Spleen (tissue), 7 donors: ENCODE data around the gene PEPD.

ENCODE experiments used
- CTCF ChIP-seq, 11 experiments: fragments of 200-600 bp in 7 of 11; fragments of 450-650 bp in 4 of 11; sonication (generic) in 4 of 11; IDR thresholded peaks in 8 of 11; conservative IDR thresholded peaks in 3 of 11; 1 replicate in 7 of 11; 2 replicates in 4 of 11; pipeline versions ENCODE4 v1.4.0 to v1.8.0; 2016 to 2021; ENCODE audit warnings: antibody characterized with exemption in 11 of 11, inconsistent platforms in 4 of 11, mild to moderate bottlenecking in 1 of 11
- POLR2A ChIP-seq, 3 donors: fragments of 450-650 bp; IDR thresholded peaks; one replicate each; pipeline ENCODE4 v1.5.1; 2017; ENCODE audit warnings: antibody characterized with exemption in 3 of 3, mild to moderate bottlenecking in 1 of 3
- POLR2AphosphoS5 ChIP-seq, 3 donors: sonication (generic); formaldehyde crosslinking; IDR thresholded peaks; one replicate each; pipeline ENCODE4 v1.5.1; 2017; ENCODE audit warnings: antibody characterized with exemption in 3 of 3
- donor health status: DM: no; HTN: no; CAD: no; lungs with moderate emphysema.
- donor health status: DM: no; HTN: no; CAD: no.
- donor health status: DM: no; HTN: no; CAD: no.

DNA sequence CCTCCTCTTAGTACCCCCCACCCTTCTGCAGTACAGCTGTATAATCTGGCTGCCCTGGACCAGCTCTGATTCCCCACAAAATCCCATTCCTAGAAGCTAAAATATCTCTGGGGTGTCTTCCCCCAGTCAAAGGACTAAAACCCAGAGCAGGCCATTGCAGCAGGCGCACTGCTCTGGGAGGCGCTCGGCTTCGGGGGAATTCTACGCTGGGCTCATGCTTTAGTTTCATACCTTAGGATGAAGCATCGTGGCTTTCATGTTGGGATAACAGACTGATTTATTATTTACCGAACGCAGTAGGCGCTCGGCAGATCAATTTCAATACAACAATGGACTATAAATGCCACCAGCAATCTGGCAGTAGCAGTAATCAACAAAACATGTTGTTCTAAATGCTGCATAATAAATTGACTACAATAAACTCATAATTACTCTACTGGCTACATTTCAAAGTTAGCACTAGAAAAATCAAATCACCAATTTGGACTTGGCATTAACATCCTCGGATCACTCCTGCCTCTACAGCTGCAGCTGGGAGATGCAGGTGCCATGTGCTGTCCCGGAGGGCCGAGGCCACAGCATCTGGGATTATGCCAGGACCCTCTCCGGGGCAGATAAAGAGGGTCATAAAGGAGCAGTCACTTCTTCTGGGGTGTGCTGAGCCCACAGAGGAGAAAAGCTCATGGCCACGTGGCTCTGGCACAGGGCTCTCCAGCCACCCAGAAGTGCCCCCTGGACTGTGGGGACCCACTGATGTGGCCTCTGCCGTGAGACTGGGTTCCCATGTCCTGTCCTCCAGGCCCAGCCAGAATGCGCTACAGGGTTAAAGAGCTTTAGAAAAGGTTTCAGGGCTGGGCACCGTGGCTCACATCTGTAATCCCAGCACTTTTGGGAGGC, 112.8 kb downstream of the PEPD start:
- TF ChIP-seq POLR2A (IDR thresholded peaks at IDR 0.05) (no peak), CTCF (IDR thresholded peaks at IDR 0.05 in 8 of 11, conservative IDR thresholded peaks at IDR 0.05 in 3 of 11) (no peak), POLR2AphosphoS5 (IDR thresholded peaks at IDR 0.05) (no peak)
